ENCODE measurements around the gene N4BP2L1.

The N4BP2L1 gene

GRCh38 chr13:32419862-32420261 lies 8.1 kb downstream of the N4BP2L1 start:
- Histone ChIP-seq H3K27me3 (ENCODE audit: control insufficient read depth in 1 of 2, insufficient read depth in 2 of 2, low read length in 2 of 2) (no peaks in the 10 kb centered on the region), H3K27ac (ENCODE audit: low read depth, low read length) (no peak overlapping the region), H3K36me3 (ENCODE audit: control insufficient read depth in 1 of 2, insufficient read depth in 2 of 2, low read length in 2 of 2) (peaks cover 6 to 10% of the 10 kb centered on the region in 2 donors), H3K9ac (ENCODE audit: low read depth in 1 of 2, low read length in 2 of 2) (no peak overlapping the region), H3K4me1 (ENCODE audit: control insufficient read depth in 1 of 2, insufficient read depth in 2 of 2, low read length in 2 of 2) (peaks cover 0 to 3% of the 10 kb centered on the region in 2 donors), H3K9me3 (ENCODE audit: control insufficient read depth in 1 of 2, low read length in 2 of 2) (peaks cover 6% of the 10 kb centered on the region in 2 donors), H3K4me3 (ENCODE audit: low read depth in 1 of 2, low read length in 2 of 2) (no peak overlapping the region)

GRCh38 chr13:32417995-32418394 lies 9.9 kb downstream of the N4BP2L1 start:
- Histone ChIP-seq H3K27me3 (ENCODE audit: control insufficient read depth in 1 of 2, insufficient read depth in 2 of 2, low read length in 2 of 2) (no peaks in the 10 kb centered on the region), H3K9ac (ENCODE audit: low read depth in 1 of 2, low read length in 2 of 2) (no peak overlapping the region), H3K4me1 (ENCODE audit: control insufficient read depth in 1 of 2, insufficient read depth in 2 of 2, low read length in 2 of 2) (peaks cover 0 to 3% of the 10 kb centered on the region in 2 donors), H3K36me3 (ENCODE audit: control insufficient read depth in 1 of 2, insufficient read depth in 2 of 2, low read length in 2 of 2) (peaks cover 6 to 10% of the 10 kb centered on the region in 2 donors), H3K4me3 (ENCODE audit: low read depth in 1 of 2, low read length in 2 of 2) (no peak overlapping the region), H3K9me3 (ENCODE audit: control insufficient read depth in 1 of 2, low read length in 2 of 2) (peaks cover 6% of the 10 kb centered on the region in 2 donors), H3K27ac (ENCODE audit: low read depth, low read length) (no peak overlapping the region)

GRCh38 chr13:32415019-32415418 lies 12.9 kb downstream of the N4BP2L1 start:
- Histone ChIP-seq H3K9ac (ENCODE audit: low read depth in 1 of 2, low read length in 2 of 2) (no peak overlapping the region), H3K36me3 (ENCODE audit: control insufficient read depth in 1 of 2, insufficient read depth in 2 of 2, low read length in 2 of 2) (peaks cover 4% of the 10 kb centered on the region in 2 donors), H3K4me1 (ENCODE audit: control insufficient read depth in 1 of 2, insufficient read depth in 2 of 2, low read length in 2 of 2) (peaks cover 0 to 3% of the 10 kb centered on the region in 2 donors), H3K9me3 (ENCODE audit: control insufficient read depth in 1 of 2, low read length in 2 of 2) (peaks cover 6% of the 10 kb centered on the region in 2 donors), H3K4me3 (ENCODE audit: low read depth in 1 of 2, low read length in 2 of 2) (no peak overlapping the region), H3K27ac (ENCODE audit: low read depth, low read length) (no peak overlapping the region), H3K27me3 (ENCODE audit: control insufficient read depth in 1 of 2, insufficient read depth in 2 of 2, low read length in 2 of 2) (no peaks in the 10 kb centered on the region)

GRCh38 chr13:32414580-32414979 lies 13.3 kb downstream of the N4BP2L1 start:
- Histone ChIP-seq H3K4me3 (ENCODE audit: low read depth in 1 of 2, low read length in 2 of 2) (no peak overlapping the region), H3K9ac (ENCODE audit: low read depth in 1 of 2, low read length in 2 of 2) (no peak overlapping the region), H3K4me1 (ENCODE audit: control insufficient read depth in 1 of 2, insufficient read depth in 2 of 2, low read length in 2 of 2) (peaks cover 0 to 3% of the 10 kb centered on the region in 2 donors), H3K36me3 (ENCODE audit: control insufficient read depth in 1 of 2, insufficient read depth in 2 of 2, low read length in 2 of 2) (no peaks in the 10 kb centered on the region), H3K27me3 (ENCODE audit: control insufficient read depth in 1 of 2, insufficient read depth in 2 of 2, low read length in 2 of 2) (no peaks in the 10 kb centered on the region), H3K9me3 (ENCODE audit: control insufficient read depth in 1 of 2, low read length in 2 of 2) (peaks cover 1 to 2% of the 10 kb centered on the region in 2 donors), H3K27ac (ENCODE audit: low read depth, low read length) (no peak overlapping the region)

DNA sequence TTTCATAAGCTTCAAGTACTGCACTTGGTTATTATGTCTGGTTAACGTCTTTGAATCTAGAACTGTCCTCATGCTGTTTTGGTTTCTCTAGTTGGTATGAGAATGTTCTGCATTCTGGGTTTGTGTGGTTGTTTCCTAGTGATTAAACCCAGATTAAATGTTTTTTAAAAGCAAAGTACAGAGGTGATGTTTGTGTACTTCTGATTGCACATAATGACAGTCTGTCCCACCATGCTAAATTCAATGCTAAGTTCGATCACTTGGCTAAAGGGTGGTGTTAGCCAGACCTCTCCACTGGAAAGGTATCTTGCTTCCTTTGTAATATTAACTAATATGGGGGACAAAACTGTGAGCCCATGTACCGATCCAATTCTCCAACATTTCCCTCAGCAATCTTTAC lies 14.6 kb downstream of the N4BP2L1 start:
- Histone ChIP-seq H3K9ac (ENCODE audit: low read depth in 1 of 2, low read length in 2 of 2) (no peak overlapping the region), H3K4me1 (ENCODE audit: control insufficient read depth in 1 of 2, insufficient read depth in 2 of 2, low read length in 2 of 2) (peaks cover 0 to 3% of the 10 kb centered on the region in 2 donors), H3K27ac (ENCODE audit: low read depth, low read length) (no peak overlapping the region)

DNA sequence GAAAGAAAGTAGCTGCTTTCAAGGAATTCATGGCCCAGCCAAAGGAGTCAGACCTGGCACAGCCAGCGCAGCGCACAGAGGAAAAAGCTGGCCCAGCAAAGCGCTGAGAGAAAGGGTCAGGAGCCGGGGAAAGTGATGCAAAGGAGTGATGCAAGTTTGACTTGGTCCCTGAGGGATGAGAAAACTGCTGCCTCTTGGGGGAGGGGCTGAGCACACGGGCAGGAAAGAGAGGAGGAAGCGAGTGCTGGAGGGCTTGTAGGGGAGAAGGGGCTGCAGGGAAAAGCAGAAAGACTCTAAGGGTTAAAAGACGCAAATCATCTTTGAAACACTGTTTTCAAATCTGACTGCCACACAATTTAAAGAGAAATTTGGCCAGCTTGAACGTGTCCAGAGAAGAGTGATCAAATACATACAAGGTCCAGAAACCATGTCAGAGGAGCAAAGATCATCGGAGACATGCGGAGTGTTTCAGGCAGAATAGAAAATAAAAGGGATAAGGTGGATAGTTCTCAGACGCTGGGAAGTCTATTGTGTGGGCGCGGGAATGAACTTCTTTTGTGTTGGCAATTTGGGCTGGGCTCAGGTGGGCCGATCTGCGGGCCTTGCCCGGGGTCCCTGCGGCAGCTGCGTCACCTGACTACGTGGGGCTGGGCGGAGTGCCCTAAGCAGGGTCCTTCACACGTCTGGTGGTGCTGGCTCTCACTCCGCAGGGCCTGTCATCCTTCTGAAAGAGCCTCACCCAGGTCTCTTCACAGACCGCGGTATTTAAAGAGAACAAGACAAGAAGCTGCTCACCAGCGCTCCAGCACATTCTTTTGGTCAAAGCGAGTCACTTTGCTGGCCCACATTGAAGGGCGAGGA lies 18.1 kb downstream of the N4BP2L1 start:
- Histone ChIP-seq H3K36me3 (ENCODE audit: control insufficient read depth in 1 of 2, insufficient read depth in 2 of 2, low read length in 2 of 2) (peaks cover 5 to 19% of the 10 kb centered on the region in 2 donors), H3K4me3 (ENCODE audit: low read depth in 1 of 2, low read length in 2 of 2) (no peak overlapping the region), H3K27ac (ENCODE audit: low read depth, low read length) (no peak overlapping the region), H3K9ac (ENCODE audit: low read depth in 1 of 2, low read length in 2 of 2) (no peak overlapping the region), H3K27me3 (ENCODE audit: control insufficient read depth in 1 of 2, insufficient read depth in 2 of 2, low read length in 2 of 2) (no peaks in the 10 kb centered on the region), H3K4me1 (ENCODE audit: control insufficient read depth in 1 of 2, insufficient read depth in 2 of 2, low read length in 2 of 2) (no peaks in the 10 kb centered on the region), H3K9me3 (ENCODE audit: control insufficient read depth in 1 of 2, low read length in 2 of 2) (no peaks in the 10 kb centered on the region)

More for the DNA sequence above, 14.6 kb downstream of the N4BP2L1 start:
- Histone ChIP-seq H3K4me3 (ENCODE audit: low read depth in 1 of 2, low read length in 2 of 2) (no peak overlapping the region), H3K27me3 (ENCODE audit: control insufficient read depth in 1 of 2, insufficient read depth in 2 of 2, low read length in 2 of 2) (no peaks in the 10 kb centered on the region), H3K9me3 (ENCODE audit: control insufficient read depth in 1 of 2, low read length in 2 of 2) (no peaks in the 10 kb centered on the region), H3K36me3 (ENCODE audit: control insufficient read depth in 1 of 2, insufficient read depth in 2 of 2, low read length in 2 of 2) (peaks cover 0 to under 1% of the 10 kb centered on the region in 2 donors)

GRCh38 chr13:32409001-32409313 lies 19.0 kb downstream of the N4BP2L1 start:
- Histone ChIP-seq H3K4me3 (ENCODE audit: low read depth in 1 of 2, low read length in 2 of 2) (no peak overlapping the region), H3K9ac (ENCODE audit: low read depth in 1 of 2, low read length in 2 of 2) (no peak overlapping the region), H3K36me3 (ENCODE audit: control insufficient read depth in 1 of 2, insufficient read depth in 2 of 2, low read length in 2 of 2) (peaks cover 7 to 21% of the 10 kb centered on the region in 2 donors), H3K4me1 (ENCODE audit: control insufficient read depth in 1 of 2, insufficient read depth in 2 of 2, low read length in 2 of 2) (no peaks in the 10 kb centered on the region), H3K9me3 (ENCODE audit: control insufficient read depth in 1 of 2, low read length in 2 of 2) (no peaks in the 10 kb centered on the region), H3K27me3 (ENCODE audit: control insufficient read depth in 1 of 2, insufficient read depth in 2 of 2, low read length in 2 of 2) (no peaks in the 10 kb centered on the region), H3K27ac (ENCODE audit: low read depth, low read length) (no peak overlapping the region)

DNA sequence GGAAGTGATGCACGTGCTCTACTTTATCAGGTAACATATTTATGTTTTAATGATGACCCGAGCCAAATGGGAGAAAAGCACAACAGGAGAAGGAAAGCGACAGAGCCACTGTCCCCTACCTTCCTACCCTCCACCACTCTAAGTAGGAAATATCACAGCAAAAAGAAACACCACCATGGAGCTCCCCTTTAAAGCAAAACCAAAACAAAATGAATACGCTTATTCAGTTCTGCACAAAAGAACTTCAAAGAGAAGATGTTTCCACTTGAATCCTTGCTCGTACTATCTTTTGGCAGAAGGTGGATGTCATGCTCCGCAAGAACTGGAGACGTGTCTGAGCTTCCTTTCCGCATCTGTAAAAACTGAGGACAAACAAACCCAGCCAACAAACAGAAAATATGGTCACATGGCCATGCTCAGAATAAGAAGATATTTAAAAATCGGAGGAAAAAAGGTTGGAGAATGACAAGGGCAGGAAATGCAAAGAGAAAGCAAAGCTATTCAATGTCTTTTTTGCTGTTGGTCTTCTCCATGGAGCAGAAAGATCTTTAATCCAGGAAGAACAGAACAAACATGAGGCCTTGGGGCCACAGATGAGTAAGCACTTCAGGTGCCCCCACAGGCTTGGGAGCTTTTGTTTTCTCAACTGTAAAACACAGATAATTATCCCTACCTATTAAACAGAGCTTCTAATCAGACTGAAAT lies 19.5 kb downstream of the N4BP2L1 start:
- H3K4me3 ChIP-seq (ENCODE audit: low read depth in 1 of 2, low read length in 2 of 2), result no peak overlapping the region
- no peak overlapping the region for H3K27ac ChIP-seq (ENCODE audit: low read depth, low read length)

DNA sequence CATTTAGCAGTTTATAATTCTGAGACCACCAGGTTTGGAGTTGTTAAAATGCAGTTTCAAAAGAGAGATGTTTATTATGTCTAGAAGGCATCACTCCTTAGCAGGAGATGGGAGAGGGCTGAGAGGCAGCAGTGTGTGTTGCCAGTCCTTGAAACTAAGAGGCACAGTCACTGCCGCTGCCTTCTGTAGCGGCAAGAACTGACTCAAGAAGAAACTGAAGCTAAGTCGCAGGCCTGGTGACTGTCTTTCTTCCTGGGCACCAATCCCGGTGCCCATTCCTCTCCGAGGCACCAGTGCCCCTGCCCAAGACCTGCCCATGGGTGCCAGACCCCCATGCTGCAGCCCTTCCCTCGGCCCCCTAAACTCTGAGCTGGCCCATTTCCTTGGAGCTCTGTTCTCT lies 20.1 kb downstream of the N4BP2L1 start:
- H3K4me1 ChIP-seq (ENCODE audit: control insufficient read depth in 1 of 2, insufficient read depth in 2 of 2, low read length in 2 of 2), result no peaks in the 10 kb centered on the region
- H3K9ac ChIP-seq (ENCODE audit: low read depth in 1 of 2, low read length in 2 of 2), result no peak overlapping the region
- peaks cover 13 to 27% of the 10 kb centered on the region in 2 donors for H3K36me3 ChIP-seq (ENCODE audit: control insufficient read depth in 1 of 2, insufficient read depth in 2 of 2, low read length in 2 of 2)
- H3K27me3 ChIP-seq (ENCODE audit: control insufficient read depth in 1 of 2, insufficient read depth in 2 of 2, low read length in 2 of 2), result no peaks in the 10 kb centered on the region
- H3K4me3 ChIP-seq (ENCODE audit: low read depth in 1 of 2, low read length in 2 of 2), result no peak overlapping the region
- H3K27ac ChIP-seq (ENCODE audit: low read depth, low read length), result no peak overlapping the region
- no peaks in the 10 kb centered on the region for H3K9me3 ChIP-seq (ENCODE audit: control insufficient read depth in 1 of 2, low read length in 2 of 2)

More for the DNA sequence above, 19.5 kb downstream of the N4BP2L1 start:
- no peaks in the 10 kb centered on the region for H3K9me3 ChIP-seq (ENCODE audit: control insufficient read depth in 1 of 2, low read length in 2 of 2)
- peaks cover 11 to 22% of the 10 kb centered on the region in 2 donors for H3K36me3 ChIP-seq (ENCODE audit: control insufficient read depth in 1 of 2, insufficient read depth in 2 of 2, low read length in 2 of 2)
- H3K4me1 ChIP-seq (ENCODE audit: control insufficient read depth in 1 of 2, insufficient read depth in 2 of 2, low read length in 2 of 2), result no peaks in the 10 kb centered on the region
- no peaks in the 10 kb centered on the region for H3K27me3 ChIP-seq (ENCODE audit: control insufficient read depth in 1 of 2, insufficient read depth in 2 of 2, low read length in 2 of 2)
- H3K9ac ChIP-seq (ENCODE audit: low read depth in 1 of 2, low read length in 2 of 2), result no peak overlapping the region

GRCh38 chr13:32403108-32403507 lies 24.8 kb downstream of the N4BP2L1 start:
- H3K9ac ChIP-seq (ENCODE audit: low read depth in 1 of 2, low read length in 2 of 2), result no peak overlapping the region
- H3K4me3 ChIP-seq (ENCODE audit: low read depth in 1 of 2, low read length in 2 of 2), result no peak overlapping the region
- H3K27me3 ChIP-seq (ENCODE audit: control insufficient read depth in 1 of 2, insufficient read depth in 2 of 2, low read length in 2 of 2), result no peaks in the 10 kb centered on the region
- H3K4me1 ChIP-seq (ENCODE audit: control insufficient read depth in 1 of 2, insufficient read depth in 2 of 2, low read length in 2 of 2), result no peaks in the 10 kb centered on the region
- no peaks in the 10 kb centered on the region for H3K9me3 ChIP-seq (ENCODE audit: control insufficient read depth in 1 of 2, low read length in 2 of 2)
- H3K27ac ChIP-seq (ENCODE audit: low read depth, low read length), result no peak overlapping the region
- peaks cover 17 to 34% of the 10 kb centered on the region in 2 donors for H3K36me3 ChIP-seq (ENCODE audit: control insufficient read depth in 1 of 2, insufficient read depth in 2 of 2, low read length in 2 of 2)

All from duodenal mucosa (tissue), 2 donors.